HepG2 (cell line): Measurements from ENCODE around the gene TMEM219. TPM values are rescaled to one million over a fixed set of nuclear protein-coding genes. Genes with fewer than 3 reads are reported as not detected.

Experiments used
- ATAC-seq: fragments of 200-7000 bp; cut with Tn5 transposase; 3 replicates; pipeline ENCODE4 v1.9.1; 2020; ENCODE audit warnings: mild to moderate bottlenecking, moderate library complexity
- BruUV-seq: library from RNA; stranded (reverse); fragments of 400-500 nt; replicated peaks from 2 replicates; lab custom pipeline; 2021; lab: Mats Ljungman, UMichigan
- CTCF ChIA-PET: fragments of 300-600 bp; formaldehyde crosslinking; extraction: SDS; loops from one replicate; lab custom pipeline; 2021; ENCODE audit warnings: low total read pairs, inconsistent platforms, low intra/inter-chr PET ratio; lab: Yijun Ruan, JAX
- POLR2A ChIA-PET: fragments of 350-600 bp; sonication (Branson Sonifier 250); formaldehyde crosslinking; loops from one replicate; lab custom pipeline; 2020; ENCODE audit warnings: antibody characterized with exemption, inconsistent platforms; lab: Yijun Ruan, JAX
- DNase-seq: peaks from one replicate; pipeline ENCODE4 v3.0.0-alpha.2; 2015; ENCODE audit warnings: low spot score
- FAIRE-seq: peaks from 3 replicates; lab custom pipeline; 2011; peaks lifted over from hg19 to GRCh38; lab: Jason Lieb, UNC
- H2AFZ ChIP-seq: one replicate; pipeline ENCODE4 v1.6.1; 2011; ENCODE audit warnings: low read length, inconsistent platforms
- H3K27ac ChIP-seq: fragments of 300-600 bp; 3 replicates; pipeline ENCODE4 v1.8.0; 2011; ENCODE audit warnings: mixed run types, mild to moderate bottlenecking, mixed read lengths, low read length, inconsistent platforms; ENCODE audit not compliant: insufficient read depth; ENCODE audit errors: extremely low read length
- H3K27me3 ChIP-seq, 2 experiments: fragments of 200-600 bp in 1 of 2; 2 replicates in 1 of 2; 3 replicates in 1 of 2; pipeline versions ENCODE4 v1.6.0 to v1.8.0; 2011; ENCODE audit warnings: low read length in 2 of 2, mild to moderate bottlenecking in 2 of 2, moderate library complexity in 2 of 2, inconsistent platforms in 1 of 2; ENCODE audit not compliant: insufficient read depth in 2 of 2, control insufficient read depth in 1 of 2
- H3K36me3 ChIP-seq, 2 experiments: fragments of 200-600 bp in 1 of 2; replicated peaks in 1 of 2; 2 replicates in 1 of 2; 3 replicates in 1 of 2; pipeline versions ENCODE4 v1.5.1 to v1.8.0; 2011; ENCODE audit warnings: low read length in 2 of 2, inconsistent platforms in 1 of 2; ENCODE audit not compliant: insufficient read depth in 2 of 2, control insufficient read depth in 1 of 2
- H3K4me1 ChIP-seq: 2 replicates; pipeline ENCODE4 v1.5.1; 2012; ENCODE audit warnings: low read length, inconsistent platforms; ENCODE audit not compliant: insufficient read depth
- H3K4me2 ChIP-seq: 2 replicates; pipeline ENCODE4 v1.6.0; 2011; ENCODE audit warnings: low read depth, low read length, inconsistent platforms
- H3K4me3 ChIP-seq, 3 experiments: fragments of 200-600 bp in 1 of 3; sonication (generic), shearing (Covaris generic) in 1 of 3; replicated peaks in 1 of 3; 2 replicates each; pipeline ENCODE4 v1.5.1; 2011 to 2016; ENCODE audit warnings: low read length in 3 of 3, inconsistent platforms in 2 of 3, low read depth in 2 of 3, mild to moderate bottlenecking in 2 of 3, control low read depth in 1 of 3, mixed read lengths in 1 of 3; ENCODE audit not compliant: insufficient read depth in 1 of 3
- H3K79me2 ChIP-seq: one replicate; pipeline ENCODE4 v1.6.1; 2011; ENCODE audit warnings: low read length, inconsistent platforms; ENCODE audit not compliant: insufficient read depth
- H3K9ac ChIP-seq: 2 replicates; pipeline ENCODE4 v1.6.0; 2011; ENCODE audit warnings: mild to moderate bottlenecking, low read depth, low read length, inconsistent platforms; ENCODE audit not compliant: insufficient read depth
- H3K9me3 ChIP-seq: 2 replicates; pipeline ENCODE4 v1.5.1; 2012; ENCODE audit warnings: mild to moderate bottlenecking, low read length
- H4K20me1 ChIP-seq: 2 replicates; pipeline ENCODE4 v1.6.0; 2011; ENCODE audit warnings: inconsistent platforms, mild to moderate bottlenecking, low read length, moderate library complexity; ENCODE audit not compliant: insufficient read depth
- AGO2 ChIP-seq: fragments of 200-400 bp; formaldehyde crosslinking; optimal IDR thresholded peaks from 2 replicates; pipeline ENCODE3; 2017; ENCODE audit warnings: mild to moderate bottlenecking, low read depth, low read length, moderate library complexity
- DR1 ChIP-seq: sonication (generic); formaldehyde crosslinking; IDR thresholded peaks from 2 replicates; pipeline ENCODE4 v1.8.0; 2021; ENCODE audit warnings: mild to moderate bottlenecking, missing genetic modification reagents, inconsistent platforms
- ERF ChIP-seq: IDR thresholded peaks from 2 replicates; pipeline ENCODE4 v1.6.1; 2018; ENCODE audit warnings: missing biosample characterization, missing genetic modification reagents
- KDM4B ChIP-seq: sonication (generic); formaldehyde crosslinking; IDR thresholded peaks from 2 replicates; pipeline ENCODE4 v1.4.0; 2020; ENCODE audit warnings: missing genetic modification reagents
- MYNN ChIP-seq: sonication (generic); formaldehyde crosslinking; IDR thresholded peaks from 2 replicates; pipeline ENCODE4 v1.4.0; 2020; ENCODE audit warnings: mild to moderate bottlenecking, low read depth, missing genetic modification reagents
- SRF ChIP-seq: IDR thresholded peaks from 2 replicates; pipeline ENCODE4 v1.6.1; 2011; ENCODE audit warnings: mild to moderate bottlenecking, low read depth, low read length, moderate library complexity
- ZNF331 ChIP-seq: sonication (generic); formaldehyde crosslinking; IDR thresholded peaks from 2 replicates; pipeline ENCODE4 v1.4.0; 2020; ENCODE audit warnings: missing genetic modification reagents
- ZNF33A ChIP-seq: sonication (generic); formaldehyde crosslinking; IDR thresholded peaks from 2 replicates; pipeline ENCODE4 v1.5.1; 2020; ENCODE audit warnings: missing genetic modification reagents, mild to moderate bottlenecking, moderate library complexity, borderline replicate concordance
- ZNF552 ChIP-seq: sonication (generic); formaldehyde crosslinking; IDR thresholded peaks from 2 replicates; pipeline ENCODE4 v1.9.0; 2022; ENCODE audit warnings: missing genetic modification reagents, mild to moderate bottlenecking, borderline replicate concordance
- WGBS: methylation state at CpG from one replicate; pipeline ENCODE4 v1.1.6; 2017; ENCODE audit warnings: low lambda C conversion rate; 5-methylcytosine and 5-hydroxymethylcytosine counted together
- in situ Hi-C: cut with HindIII; loops from 2 replicates; pipeline ENCODE4 v1.10.0; 2017; ENCODE audit warnings: low pct_unique_long_range_greater_than_20kb; ENCODE audit not compliant: extremely low pct_ligation_motif_present
- intact Hi-C: fragments of 100-400 bp; cut with micrococcal nuclease; formaldehyde crosslinking; loops from one replicate; pipeline ENCODE4 v1.10.0; 2022; ENCODE audit not compliant: unreplicated experiment
- polyA plus RNA-seq, 8 experiments: library from polyadenylated mRNA; depleted of rRNA in 3 of 8; stranded (reverse) in 7 of 8; unstranded in 1 of 8; fragments of >200 nt; fragmentation: Illumina TruSeq in 4 of 8; extraction: Trizol in 4 of 8; gene quantifications; 2 replicates each; pipeline versions ENCODE4 v1.2.1 to v1.2.3, GENCODE V29; 2011 to 2016; ENCODE audit warnings: low read depth in 4 of 8, missing spikeins in 1 of 8, mixed read lengths in 1 of 8; ENCODE audit not compliant: insufficient read depth in 1 of 8
- total RNA-seq, 5 experiments: library from RNA; depleted of rRNA; stranded (reverse); fragments of >200 nt; fragmentation: Illumina TruSeq; extraction: Trizol; gene quantifications; 2 replicates each; pipeline ENCODE4 v1.2.3, GENCODE V29; 2016; ENCODE audit warnings: low read depth in 1 of 5
- TF ChIP-seq, protein P1 (sequence below): sonication (generic); formaldehyde crosslinking; IDR thresholded peaks from 2 replicates; pipeline ENCODE4 v1.5.0; 2020; ENCODE audit warnings: missing genetic modification reagents, mild to moderate bottlenecking, borderline replicate concordance
- TF ChIP-seq, protein P2 (sequence below), 2 experiments: sonication (generic) in 1 of 2; formaldehyde crosslinking in 1 of 2; IDR thresholded peaks; 2 replicates each; pipeline versions ENCODE4 v1.4.0 to v1.6.1; 2018 to 2020; ENCODE audit warnings: missing genetic modification reagents in 2 of 2, borderline replicate concordance in 1 of 2, low read depth in 1 of 2, mild to moderate bottlenecking in 1 of 2, missing biosample characterization in 1 of 2
- TF ChIP-seq, protein P3 (sequence below): sonication (generic); formaldehyde crosslinking; IDR thresholded peaks from 2 replicates; pipeline ENCODE4 v1.4.0; 2020; ENCODE audit warnings: missing genetic modification reagents

TMEM219 gene
- total and polyA plus RNA-seq, 2 of the 13 experiments (the other 11 are each of a cell fraction or from before 2014, with no cell fraction given), result 105 to 115 TPM

DNA sequence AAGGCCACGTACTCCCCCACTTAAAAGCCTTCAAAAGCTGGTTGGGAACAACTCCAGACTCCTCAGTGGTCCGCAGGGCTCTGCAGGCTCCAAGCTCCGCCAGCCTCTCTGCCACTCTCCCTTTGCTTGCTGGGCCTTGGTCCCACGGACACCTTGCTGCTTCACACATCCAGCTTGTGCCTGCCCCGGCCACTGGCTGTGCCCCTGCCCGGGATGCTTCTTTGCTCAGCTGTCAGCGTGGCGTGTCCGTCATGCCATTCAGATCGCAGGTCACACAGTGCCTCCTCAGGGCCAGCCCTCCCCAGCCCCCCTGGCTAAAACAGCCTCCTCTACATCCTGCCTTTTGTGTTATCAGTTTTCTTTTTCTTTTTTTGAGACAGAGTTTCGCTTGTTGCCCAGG is 49.8 kb upstream of the TMEM219 start:
- DNase-seq (no peak), FAIRE-seq (no peak), ATAC-seq (peak; percentile 19)
- H4K20me1 ChIP-seq, result no peaks in the 10 kb centered on the region
- intact Hi-C loops, result no loop called here
- WGBS, result 94% methylated on average over 10 of the region's 11 CpGs
- H3K79me2 ChIP-seq, result no peaks in the 10 kb centered on the region
- ChIA-PET CTCF (no interaction called here), POLR2A (interaction anchor here (1.3 to 6.2 kb wide), 2 partner anchors 11 to 14 kb away, joined by 7 to 49 read pairs; partner anchors contain the start of genes ASPHD1, KCTD13 and SEZ6L2)
- no peaks in the 10 kb centered on the region for H3K27me3 ChIP-seq
- peaks cover 19% of the 10 kb centered on the region for H3K4me1 ChIP-seq
- no peaks in the 10 kb centered on the region; a peak in 2 of 5 replicates for H3K36me3 ChIP-seq
- in situ Hi-C loops, result no loop called here
- no peak overlapping the region for H3K9ac ChIP-seq
- H3K27ac ChIP-seq, result no peak overlapping the region
- H3K9me3 ChIP-seq, result no peaks in the 10 kb centered on the region
- no peak overlapping the region for H2AFZ ChIP-seq
- no peak overlapping the region for H3K4me3 ChIP-seq
- no peak overlapping the region for H3K4me2 ChIP-seq
- TF ChIP-seq ZNF552 (CRISPR knock-in tag), result 0 out of 2 replicates have a peak, but pooled peaks have one; percentile 32
- no peak for TF ChIP-seq ERF (CRISPR knock-in tag)
- TF ChIP-seq, protein P1, sequence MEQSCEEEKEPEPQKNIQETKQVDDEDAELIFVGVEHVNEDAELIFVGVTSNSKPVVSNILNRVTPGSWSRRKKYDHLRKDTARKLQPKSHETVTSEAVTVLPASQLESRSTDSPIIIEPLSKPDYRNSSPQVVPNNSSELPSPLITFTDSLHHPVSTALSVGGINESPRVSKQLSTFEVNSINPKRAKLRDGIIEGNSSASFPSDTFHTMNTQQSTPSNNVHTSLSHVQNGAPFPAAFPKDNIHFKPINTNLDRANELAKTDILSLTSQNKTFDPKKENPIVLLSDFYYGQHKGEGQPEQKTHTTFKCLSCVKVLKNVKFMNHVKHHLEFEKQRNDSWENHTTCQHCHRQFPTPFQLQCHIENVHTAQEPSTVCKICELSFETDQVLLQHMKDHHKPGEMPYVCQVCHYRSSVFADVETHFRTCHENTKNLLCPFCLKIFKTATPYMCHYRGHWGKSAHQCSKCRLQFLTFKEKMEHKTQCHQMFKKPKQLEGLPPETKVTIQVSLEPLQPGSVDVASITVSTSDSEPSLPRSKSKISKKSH (CRISPR knock-in tag), result peak; percentile 35; the same call in 1 of the 2 replicates
- TF ChIP-seq MYNN, result no peak
- TF ChIP-seq ZNF331, result no peak
- no peak for TF ChIP-seq DR1 (CRISPR knock-in tag)
- TF ChIP-seq SRF, result no peak
- TF ChIP-seq, protein P2, sequence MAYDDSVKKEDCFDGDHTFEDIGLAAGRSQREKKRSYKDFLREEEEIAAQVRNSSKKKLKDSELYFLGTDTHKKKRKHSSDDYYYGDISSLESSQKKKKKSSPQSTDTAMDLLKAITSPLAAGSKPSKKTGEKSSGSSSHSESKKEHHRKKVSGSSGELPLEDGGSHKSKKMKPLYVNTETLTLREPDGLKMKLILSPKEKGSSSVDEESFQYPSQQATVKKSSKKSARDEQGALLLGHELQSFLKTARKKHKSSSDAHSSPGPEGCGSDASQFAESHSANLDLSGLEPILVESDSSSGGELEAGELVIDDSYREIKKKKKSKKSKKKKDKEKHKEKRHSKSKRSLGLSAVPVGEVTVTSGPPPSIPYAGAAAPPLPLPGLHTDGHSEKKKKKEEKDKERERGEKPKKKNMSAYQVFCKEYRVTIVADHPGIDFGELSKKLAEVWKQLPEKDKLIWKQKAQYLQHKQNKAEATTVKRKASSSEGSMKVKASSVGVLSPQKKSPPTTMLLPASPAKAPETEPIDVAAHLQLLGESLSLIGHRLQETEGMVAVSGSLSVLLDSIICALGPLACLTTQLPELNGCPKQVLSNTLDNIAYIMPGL (CRISPR knock-in tag; IDR thresholded peaks at IDR 0.05; ENCODE audit: borderline replicate concordance in 1 of 2, low read depth in 1 of 2), result no peak
- TF ChIP-seq KDM4B (CRISPR knock-in tag), result no peak
- TF ChIP-seq AGO2, result peak; percentile 93
- no peak for TF ChIP-seq ZNF33A (CRISPR knock-in tag)
- TF ChIP-seq, protein P3, sequence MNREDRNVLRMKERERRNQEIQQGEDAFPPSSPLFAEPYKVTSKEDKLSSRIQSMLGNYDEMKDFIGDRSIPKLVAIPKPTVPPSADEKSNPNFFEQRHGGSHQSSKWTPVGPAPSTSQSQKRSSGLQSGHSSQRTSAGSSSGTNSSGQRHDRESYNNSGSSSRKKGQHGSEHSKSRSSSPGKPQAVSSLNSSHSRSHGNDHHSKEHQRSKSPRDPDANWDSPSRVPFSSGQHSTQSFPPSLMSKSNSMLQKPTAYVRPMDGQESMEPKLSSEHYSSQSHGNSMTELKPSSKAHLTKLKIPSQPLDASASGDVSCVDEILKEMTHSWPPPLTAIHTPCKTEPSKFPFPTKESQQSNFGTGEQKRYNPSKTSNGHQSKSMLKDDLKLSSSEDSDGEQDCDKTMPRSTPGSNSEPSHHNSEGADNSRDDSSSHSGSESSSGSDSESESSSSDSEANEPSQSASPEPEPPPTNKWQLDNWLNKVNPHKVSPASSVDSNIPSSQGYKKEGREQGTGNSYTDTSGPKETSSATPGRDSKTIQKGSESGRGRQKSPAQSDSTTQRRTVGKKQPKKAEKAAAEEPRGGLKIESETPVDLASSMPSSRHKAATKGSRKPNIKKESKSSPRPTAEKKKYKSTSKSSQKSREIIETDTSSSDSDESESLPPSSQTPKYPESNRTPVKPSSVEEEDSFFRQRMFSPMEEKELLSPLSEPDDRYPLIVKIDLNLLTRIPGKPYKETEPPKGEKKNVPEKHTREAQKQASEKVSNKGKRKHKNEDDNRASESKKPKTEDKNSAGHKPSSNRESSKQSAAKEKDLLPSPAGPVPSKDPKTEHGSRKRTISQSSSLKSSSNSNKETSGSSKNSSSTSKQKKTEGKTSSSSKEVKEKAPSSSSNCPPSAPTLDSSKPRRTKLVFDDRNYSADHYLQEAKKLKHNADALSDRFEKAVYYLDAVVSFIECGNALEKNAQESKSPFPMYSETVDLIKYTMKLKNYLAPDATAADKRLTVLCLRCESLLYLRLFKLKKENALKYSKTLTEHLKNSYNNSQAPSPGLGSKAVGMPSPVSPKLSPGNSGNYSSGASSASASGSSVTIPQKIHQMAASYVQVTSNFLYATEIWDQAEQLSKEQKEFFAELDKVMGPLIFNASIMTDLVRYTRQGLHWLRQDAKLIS (CRISPR knock-in tag), result no peak
- BruUV-seq, result no TSS peak
